Right lung (tissue), 10 donors: ENCODE results near the gene SEC24C. TPM values are rescaled to one million over a fixed set of nuclear protein-coding genes. Genes with fewer than 3 reads are reported as not detected.
"Not testable (repeated sequence)": the region's sequence is repeated elsewhere in the genome, so short reads cannot be mapped to it uniquely, and the experiment has no call there.

ENCODE experiments used
- DNase-seq, 2 donors: peaks; one replicate each; pipeline ENCODE4 v3.0.0-alpha.2; 2013
- long read RNA-seq, 8 donors: transcript quantifications; one replicate each; lab custom pipeline, GENCODE V29; 2026
- polyA plus RNA-seq, 5 donors: library from polyadenylated mRNA; unstranded; fragments of 120-200 nt; gene quantifications; one replicate each; pipeline versions ENCODE4 v1.2.1 to v1.2.3, GENCODE V29; 2013; ENCODE audit warnings: inconsistent platforms in 1 of 5, low replicate concordance in 1 of 5; ENCODE audit not compliant: insufficient read length in 5 of 5, insufficient read depth in 1 of 5

SEC24C gene, protein sequence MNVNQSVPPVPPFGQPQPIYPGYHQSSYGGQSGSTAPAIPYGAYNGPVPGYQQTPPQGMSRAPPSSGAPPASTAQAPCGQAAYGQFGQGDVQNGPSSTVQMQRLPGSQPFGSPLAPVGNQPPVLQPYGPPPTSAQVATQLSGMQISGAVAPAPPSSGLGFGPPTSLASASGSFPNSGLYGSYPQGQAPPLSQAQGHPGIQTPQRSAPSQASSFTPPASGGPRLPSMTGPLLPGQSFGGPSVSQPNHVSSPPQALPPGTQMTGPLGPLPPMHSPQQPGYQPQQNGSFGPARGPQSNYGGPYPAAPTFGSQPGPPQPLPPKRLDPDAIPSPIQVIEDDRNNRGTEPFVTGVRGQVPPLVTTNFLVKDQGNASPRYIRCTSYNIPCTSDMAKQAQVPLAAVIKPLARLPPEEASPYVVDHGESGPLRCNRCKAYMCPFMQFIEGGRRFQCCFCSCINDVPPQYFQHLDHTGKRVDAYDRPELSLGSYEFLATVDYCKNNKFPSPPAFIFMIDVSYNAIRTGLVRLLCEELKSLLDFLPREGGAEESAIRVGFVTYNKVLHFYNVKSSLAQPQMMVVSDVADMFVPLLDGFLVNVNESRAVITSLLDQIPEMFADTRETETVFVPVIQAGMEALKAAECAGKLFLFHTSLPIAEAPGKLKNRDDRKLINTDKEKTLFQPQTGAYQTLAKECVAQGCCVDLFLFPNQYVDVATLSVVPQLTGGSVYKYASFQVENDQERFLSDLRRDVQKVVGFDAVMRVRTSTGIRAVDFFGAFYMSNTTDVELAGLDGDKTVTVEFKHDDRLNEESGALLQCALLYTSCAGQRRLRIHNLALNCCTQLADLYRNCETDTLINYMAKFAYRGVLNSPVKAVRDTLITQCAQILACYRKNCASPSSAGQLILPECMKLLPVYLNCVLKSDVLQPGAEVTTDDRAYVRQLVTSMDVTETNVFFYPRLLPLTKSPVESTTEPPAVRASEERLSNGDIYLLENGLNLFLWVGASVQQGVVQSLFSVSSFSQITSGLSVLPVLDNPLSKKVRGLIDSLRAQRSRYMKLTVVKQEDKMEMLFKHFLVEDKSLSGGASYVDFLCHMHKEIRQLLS
- polyA plus RNA-seq = 10 to 100 TPM; 57.7 to 69.1 (median 62.5) TPM
- long read RNA-seq, donor 1, full-length matches to known transcripts = 5 of 81 reads
- long read RNA-seq, donor 1, partial matches to known transcripts = 76 of 81 reads
- long read RNA-seq, donor 1, other reads (novel, unspliced or antisense) = 0 of 81 reads
- long read RNA-seq, donor 2, full-length matches to known transcripts = 6 of 12 reads
- long read RNA-seq, donor 2, partial matches to known transcripts = 6 of 12 reads
- long read RNA-seq, donor 2, other reads (novel, unspliced or antisense) = 0 of 12 reads
- long read RNA-seq, donor 3, full-length matches to known transcripts = 4 of 19 reads
- long read RNA-seq, donor 3, partial matches to known transcripts = 15 of 19 reads
- long read RNA-seq, donor 3, other reads (novel, unspliced or antisense) = 0 of 19 reads
- long read RNA-seq, donor 4, full-length matches to known transcripts = 3 of 17 reads
- long read RNA-seq, donor 4, partial matches to known transcripts = 14 of 17 reads
- long read RNA-seq, donor 4, other reads (novel, unspliced or antisense) = 0 of 17 reads
- long read RNA-seq, donor 5, partial matches to known transcripts = 14 of 14 reads
- long read RNA-seq, donor 5, other reads (novel, unspliced or antisense) = 0 of 14 reads
- long read RNA-seq, donor 6, full-length matches to known transcripts = 3 of 17 reads
- long read RNA-seq, donor 6, partial matches to known transcripts = 14 of 17 reads
- long read RNA-seq, donor 6, other reads (novel, unspliced or antisense) = 0 of 17 reads
- long read RNA-seq, donor 7, full-length matches to known transcripts = 7 of 26 reads
- long read RNA-seq, donor 7, partial matches to known transcripts = 19 of 26 reads
- long read RNA-seq, donor 7, other reads (novel, unspliced or antisense) = 0 of 26 reads
- long read RNA-seq, donor 8, full-length matches to known transcripts = 1 of 6 reads
- long read RNA-seq, donor 8, partial matches to known transcripts = 5 of 6 reads
- long read RNA-seq, donor 8, other reads (novel, unspliced or antisense) = 0 of 6 reads

DNA sequence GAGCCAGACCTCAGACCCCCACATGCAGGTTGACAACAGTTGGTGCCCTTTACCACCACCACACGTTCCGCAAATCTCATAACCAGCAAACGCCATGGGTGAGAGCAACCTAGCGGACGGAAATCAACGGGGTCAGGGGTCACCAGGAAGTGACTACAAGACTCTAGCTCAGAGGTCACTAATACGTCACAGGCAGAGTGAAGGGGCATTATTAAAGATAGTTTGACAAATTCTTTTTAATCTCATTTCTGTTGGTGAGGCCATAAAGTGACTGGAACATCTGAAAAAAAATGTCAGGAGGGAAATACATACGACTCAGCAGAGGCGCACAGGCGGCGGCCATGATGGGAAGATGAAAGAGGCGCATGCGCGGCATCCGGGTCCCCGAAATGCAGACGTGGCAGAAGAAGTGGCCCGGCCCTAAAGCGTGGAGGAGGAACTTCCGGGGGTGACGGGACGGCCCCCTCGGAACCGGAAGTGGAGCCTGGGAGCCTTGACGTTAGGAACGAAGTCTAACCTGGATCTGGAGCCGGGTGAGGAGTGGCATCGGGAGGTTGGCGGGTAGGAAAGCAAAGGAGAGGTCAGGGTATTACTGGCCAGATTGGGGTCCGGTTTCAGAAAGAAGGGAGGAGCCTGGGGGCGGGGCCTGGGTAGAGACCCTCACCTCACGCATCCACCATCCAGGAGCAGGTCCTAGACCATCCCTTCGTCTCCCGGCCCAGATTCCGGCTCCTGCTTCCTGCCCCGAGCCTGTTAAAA, at the start of gene SEC24C:
SEC24C (plus strand) TSS at position 468 of the 759 bp plus-strand sequence. CDS start 2,461 bp downstream, outside the sequence.
- peak; percentile 97 to 98 for DNase-seq

DNA sequence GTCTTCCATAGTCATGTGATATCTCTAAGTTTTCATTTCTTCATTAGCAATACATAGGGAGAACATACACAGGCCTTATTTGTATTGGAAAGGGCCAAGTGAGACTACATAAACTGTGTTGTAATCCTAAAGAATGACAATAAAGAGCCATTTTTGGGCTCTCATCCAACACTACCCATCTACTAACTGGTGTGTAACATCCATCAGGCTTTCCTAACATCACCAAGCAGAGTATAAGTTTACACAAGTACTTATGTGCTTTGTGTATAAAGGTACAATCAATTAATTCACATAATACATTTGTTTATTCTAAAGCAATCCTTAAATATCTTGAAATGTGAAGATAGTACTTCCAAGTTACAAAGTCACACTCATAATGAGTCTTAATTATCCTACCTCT, 48.9 kb upstream of the SEC24C start:
- not testable (repeated sequence) for DNase-seq

DNA sequence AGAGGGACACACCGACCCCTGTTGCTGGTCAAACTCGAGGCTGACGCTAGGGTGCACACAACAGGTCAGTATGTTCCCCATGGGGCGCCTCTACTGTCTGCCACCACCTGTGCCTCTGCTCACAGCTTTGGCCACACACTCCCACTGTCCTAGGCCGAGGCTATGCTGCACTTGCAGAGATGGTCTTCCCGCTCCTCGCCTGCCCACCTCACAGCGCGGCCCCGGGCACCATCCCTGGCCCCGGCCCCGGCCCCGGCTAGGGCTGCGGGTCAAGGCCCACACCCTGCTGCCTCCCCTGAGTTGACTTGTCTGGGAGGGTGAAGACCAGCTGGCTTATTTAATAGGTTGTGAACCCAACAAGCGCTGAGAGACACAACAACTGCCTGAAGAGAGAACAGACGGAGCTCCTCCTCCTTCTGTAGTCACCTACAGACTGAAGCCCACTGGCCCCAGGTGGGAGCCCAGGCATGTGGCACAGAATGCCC, 46.5 kb upstream of the SEC24C start, which contains the start of gene AGAP5:
AGAP5 (minus strand) TSS at position 435 of the 485 bp plus-strand sequence; CDS start at position 81, 354 bp downstream.
- DNase-seq = not testable (repeated sequence)

DNA sequence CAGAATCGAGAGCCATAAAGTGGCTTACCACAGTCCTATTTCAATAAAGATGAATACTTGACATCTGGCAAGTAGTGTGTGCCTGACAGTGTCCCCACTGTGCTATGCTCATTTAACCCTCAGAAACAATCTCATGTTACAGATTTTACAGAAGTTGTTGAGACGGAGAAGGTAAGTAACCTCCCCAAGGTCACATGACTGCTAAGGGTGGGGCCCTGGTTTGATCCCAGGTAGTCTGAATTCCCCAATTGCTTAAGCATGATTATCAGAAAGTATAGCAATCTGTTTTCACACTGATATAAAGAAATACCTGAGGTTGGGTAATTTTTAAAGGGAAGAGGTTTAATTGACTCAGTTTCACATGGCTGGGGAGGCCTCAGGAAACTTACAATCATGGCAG, 45.4 kb upstream of the SEC24C start:
- DNase-seq = not testable (repeated sequence)

DNA sequence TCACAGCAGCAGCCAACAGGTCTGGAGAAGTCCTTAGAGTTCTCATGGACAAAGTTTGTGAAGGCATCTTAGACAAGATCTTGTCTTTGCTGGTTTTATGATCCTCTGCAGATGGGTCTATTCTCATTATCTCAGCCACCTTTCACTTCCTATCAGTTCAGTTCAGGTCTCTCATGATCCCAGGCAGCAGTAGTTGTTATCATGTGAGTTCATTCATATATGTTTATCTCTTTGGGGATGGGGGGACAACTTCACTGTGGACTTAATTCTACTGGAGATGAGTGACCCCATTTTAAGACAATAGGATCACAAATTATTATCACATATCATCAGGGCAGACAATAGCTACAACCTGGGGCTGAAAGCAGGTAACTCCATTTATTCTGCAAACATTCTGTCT, 40.2 kb upstream of the SEC24C start:
- not testable (repeated sequence) for DNase-seq

DNA sequence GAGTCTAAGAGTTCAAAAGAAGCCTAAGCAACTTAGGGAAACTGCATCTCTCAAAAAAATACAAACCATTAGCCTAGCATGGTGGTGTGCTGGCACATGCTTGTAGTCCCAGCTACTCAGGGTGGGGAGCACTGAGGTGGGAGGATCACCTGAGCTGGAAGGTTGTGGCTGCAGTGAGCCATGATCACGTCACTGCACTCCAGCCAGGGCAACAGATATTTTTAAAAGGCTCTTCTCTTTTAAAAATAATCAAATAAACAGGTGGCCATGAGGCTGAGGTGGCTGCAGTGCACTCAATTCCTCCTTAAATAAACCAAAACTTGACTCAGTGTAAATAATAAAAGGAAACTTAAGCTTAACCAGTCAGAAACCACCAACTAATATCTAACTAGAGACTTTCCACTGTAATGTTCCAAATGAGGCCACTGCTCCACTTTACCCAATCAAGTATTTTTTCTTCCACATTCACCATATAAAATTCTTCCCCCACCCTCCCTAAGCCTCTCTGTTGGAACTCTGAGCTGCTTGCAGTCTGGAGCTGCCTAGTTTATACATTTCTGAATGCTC, 38.6 kb upstream of the SEC24C start:
- not testable (repeated sequence) for DNase-seq

DNA sequence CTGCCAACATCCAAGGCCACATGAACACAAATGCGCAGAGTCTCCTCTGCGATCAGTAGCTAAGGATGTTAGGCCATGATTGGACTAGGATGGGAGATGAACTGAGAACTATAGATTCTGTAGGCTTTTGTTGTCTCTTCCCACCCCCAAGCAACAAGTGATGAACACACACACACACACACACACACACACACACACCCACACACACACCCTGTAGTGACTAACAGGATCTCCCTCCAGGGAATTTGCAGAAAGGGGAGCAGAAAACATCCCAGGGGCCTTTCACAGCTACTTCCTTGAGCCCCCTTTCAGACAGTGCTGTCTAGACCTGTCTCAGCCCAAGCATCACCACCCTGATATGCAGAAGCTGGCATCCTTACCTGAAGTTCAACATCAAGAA, 37.7 kb upstream of the SEC24C start:
- DNase-seq = not testable (repeated sequence)

DNA sequence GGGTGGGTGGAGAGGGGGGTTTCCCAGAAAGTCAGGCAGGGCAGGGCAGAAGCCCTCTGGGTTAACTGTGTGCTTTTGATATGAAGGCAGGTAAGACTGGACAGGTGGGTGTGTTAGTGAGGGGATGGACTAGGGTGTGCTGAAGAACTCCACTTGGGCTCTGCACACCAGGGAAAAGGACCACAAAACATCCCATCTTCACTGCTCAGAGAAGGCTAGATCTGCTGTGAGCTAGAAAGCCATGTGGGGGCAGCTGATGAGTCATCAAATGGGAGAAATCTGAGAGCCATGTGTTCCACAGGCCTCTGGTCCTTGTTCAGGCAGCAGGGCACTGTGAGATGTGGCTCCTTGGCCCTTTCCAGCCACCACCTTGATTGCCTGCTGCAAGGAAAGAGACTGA, 36.5 kb upstream of the SEC24C start:
- not testable (repeated sequence) for DNase-seq

DNA sequence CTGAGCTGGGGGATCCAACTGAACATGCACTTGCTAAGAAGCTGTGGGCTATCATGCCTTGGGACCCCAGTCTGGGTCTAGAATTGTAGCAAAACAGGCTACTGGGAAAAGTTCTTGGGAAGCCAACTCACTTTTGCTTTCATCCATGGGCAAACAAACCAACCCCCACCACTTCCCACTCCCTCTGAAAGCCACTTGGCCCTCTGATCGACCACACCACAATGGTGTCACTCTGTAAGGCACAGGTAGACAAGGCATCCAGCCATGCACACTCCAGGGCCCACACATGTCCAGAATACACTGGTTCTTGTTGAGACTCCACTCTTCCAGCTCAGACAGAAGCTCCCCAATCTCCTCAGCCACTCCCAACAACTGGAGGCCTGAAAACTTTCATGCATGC, 36.0 kb upstream of the SEC24C start:
- not testable (repeated sequence) for DNase-seq

DNA sequence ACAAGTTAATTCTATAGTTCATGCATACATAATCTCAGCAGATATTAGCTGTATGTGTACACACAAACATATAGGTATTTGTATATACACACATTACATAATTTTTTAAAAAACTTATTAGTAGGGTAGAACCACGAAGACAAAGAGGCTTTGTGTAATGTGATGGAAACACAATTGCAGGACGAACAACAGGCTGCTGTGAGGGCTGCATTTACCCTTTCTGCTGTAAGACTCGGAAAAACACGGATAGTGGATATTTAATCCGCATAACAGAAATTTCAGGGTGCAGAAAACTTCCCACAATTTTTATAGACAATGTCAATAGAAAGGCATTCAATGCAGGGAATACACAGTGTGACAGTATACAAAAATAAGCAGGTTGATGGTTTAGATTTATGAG, 32.5 kb upstream of the SEC24C start:
- not testable (repeated sequence) for DNase-seq

DNA sequence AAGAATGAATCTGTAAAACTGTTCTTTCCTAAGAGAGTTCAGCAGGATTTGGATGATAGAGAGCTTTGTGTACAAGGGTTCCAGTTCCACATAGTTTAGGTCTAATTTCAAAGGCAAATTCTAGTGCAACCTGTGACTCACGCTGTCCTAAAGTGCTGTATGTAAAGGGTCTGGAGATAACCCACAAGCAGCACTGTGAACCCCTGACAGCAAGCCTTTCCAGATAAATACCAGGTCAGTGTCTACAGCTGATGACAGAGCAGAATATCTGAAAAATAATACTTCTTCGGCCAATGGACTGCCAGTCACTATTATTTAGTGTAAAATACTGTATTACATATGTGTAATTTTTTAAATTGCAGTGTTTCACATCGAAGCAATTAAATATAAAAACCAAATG, 30.3 kb upstream of the SEC24C start:
- DNase-seq = not testable (repeated sequence)

DNA sequence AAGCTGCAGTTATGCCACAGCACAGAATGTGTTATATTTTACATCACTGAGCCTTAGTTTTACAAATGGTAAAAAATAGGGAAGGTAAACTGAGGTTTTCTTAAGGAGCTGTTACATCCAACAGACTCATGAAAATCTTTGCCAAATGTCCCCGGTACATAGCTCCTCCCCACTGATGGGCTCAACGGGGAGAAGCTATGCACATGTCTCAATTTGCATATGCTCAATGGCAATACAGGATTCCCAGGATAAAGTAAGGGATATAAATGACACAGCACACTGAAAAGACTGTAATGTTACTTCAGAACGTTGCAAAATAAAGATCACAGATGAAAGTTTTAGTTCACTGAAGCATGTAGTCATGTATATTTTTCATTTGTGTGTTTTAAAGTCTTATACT, 29.7 kb upstream of the SEC24C start:
- not testable (repeated sequence) for DNase-seq

DNA sequence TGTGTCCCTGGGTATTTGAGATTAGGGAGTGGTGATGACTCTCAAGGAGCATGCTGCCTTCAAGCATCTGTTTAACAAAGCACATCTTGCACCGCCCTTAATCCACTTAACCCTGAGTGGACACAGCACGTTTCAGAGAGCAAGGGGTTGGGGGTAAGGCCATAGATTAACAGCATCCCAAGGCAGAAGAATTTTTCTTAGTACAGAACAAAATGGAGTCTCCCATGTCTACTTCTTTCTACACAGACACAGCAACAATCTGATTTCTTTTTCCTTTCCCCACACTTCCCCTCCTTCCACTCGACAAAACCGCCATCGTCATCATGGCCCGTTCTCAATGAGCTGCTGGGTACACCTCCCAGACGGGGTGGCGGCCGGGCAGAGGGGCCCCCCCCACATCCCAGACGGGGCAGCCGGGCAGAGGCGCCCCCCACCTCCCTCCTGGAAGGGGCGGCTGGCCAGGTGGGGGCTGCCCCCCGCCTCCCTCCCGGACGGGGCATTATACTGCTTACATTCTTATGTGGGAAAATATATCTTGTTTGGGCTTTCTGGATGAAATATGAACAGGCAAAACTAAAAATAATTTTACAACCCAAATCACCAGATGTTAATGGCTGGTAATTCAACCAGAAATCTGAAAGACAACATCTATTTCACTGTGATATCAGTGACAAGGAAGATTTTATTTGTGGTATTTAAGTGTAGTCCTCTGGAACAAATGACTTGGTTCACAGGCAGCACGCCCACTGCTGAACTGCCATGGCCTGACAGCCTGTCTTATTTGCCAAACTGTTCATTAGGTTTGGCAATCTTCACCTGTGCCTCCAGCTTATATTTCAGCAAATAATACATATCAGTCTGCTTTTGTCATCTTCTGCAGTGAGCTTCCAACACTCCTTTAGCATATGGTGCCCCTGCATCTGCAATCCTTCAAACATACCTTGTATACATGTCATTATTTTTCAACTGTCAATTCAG, 28.7 kb upstream of the SEC24C start:
- DNase-seq = not testable (repeated sequence)

DNA sequence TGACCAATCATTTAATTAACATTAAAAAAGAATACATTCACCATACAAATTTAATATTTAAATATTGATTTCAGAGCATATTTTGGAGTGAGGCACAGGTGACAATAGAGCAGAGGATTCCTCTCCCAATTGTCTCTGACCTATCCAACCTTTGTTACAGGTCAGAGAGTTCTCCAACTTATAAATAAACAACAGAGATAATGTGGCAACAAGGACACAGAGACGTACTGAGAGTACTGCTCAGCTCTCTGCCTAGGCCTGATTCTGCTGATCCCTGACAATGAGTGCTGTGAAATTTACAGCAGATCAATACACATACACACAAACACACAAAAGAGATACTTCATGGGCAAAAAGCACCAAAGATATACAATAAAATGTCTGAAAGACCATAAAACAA, 27.9 kb upstream of the SEC24C start:
- DNase-seq = no peak

DNA sequence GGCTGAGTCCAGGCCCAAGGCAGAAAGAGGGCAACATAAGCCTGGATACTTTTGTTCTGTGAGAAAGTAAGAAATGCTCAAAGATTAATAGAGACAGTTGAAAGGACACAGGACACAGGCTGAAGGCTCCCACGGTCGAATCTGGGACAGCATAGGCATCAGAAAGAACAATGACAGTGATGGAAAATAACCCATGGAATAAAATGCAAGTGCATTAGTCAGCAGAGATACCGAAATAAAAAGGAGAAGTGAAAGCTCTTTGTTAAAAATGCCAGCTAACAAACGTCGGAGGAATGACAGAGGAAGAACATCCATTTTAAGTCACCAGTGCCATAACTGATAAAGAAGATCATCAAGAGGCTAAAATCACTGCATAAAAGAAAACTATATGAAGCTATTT, 26.6 kb upstream of the SEC24C start:
- no peak for DNase-seq

DNA sequence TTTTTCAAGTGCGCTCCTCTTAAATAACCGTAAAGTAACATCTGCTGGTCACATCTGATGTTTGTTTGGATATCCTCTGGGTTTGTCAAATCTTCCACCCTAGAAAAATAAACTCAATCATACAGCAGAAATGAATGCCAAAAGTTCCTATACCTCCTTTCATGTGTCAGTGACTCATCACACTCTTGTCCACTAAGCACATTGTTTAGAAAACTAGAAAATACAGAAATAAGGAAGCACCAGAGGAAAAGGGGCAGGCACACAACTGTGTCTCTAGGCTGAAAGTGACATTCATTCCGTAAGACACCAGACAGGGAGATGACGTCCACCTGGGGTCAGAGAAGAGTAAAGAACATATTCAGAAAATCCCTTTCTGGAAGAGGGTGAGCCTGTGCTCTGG, 23.6 kb upstream of the SEC24C start:
- DNase-seq = not testable (repeated sequence)

DNA sequence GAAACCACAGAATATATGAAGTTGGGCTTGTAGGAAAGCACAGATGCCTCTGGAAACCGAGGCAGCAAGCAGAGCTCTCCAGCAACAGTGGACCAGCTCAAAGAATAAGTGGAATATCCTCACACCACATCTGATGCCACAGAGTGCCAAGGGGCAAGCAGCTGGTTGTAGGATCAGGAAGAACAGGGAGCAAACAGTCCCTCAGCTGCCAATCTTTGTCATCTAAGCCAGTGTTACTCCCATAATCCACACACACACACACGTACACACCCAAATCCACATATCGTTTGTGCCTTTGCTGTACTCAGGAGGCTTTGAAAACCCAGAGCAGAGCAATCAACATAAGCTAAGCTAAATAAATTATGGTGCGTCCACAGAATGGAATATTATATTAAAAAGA, 20.7 kb upstream of the SEC24C start:
- no peak for DNase-seq
